Measurements from ENCODE around the gene TMEM200C. TPM values are rescaled to one million over a fixed set of nuclear protein-coding genes. Genes with fewer than 3 reads are reported as not detected.

TMEM200C gene
- total RNA-seq, 1 donor from 2014 or later, result 0.92 TPM

DNA sequence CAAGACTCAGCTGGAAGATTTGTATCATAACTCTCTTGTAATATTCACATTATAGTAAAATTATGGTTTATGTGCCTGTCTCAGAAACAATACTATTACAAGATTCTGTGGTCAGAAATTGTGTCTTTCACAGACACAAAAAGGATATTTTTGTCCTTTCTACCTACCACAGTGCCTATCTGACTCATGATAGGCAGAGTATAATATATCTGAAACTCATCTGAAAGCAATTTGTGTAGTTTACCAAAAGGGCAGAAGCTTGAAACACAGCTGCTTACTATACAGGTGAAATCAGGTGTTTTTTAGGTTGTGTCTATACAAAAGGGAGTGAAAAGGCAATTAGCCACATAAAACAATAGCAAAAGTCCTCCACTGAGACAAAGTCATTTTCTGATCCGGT, 10.9 kb downstream of the TMEM200C start:
- no peak for DNase-seq (ENCODE audit: low read depth)
- TF ChIP-seq, protein P1, sequence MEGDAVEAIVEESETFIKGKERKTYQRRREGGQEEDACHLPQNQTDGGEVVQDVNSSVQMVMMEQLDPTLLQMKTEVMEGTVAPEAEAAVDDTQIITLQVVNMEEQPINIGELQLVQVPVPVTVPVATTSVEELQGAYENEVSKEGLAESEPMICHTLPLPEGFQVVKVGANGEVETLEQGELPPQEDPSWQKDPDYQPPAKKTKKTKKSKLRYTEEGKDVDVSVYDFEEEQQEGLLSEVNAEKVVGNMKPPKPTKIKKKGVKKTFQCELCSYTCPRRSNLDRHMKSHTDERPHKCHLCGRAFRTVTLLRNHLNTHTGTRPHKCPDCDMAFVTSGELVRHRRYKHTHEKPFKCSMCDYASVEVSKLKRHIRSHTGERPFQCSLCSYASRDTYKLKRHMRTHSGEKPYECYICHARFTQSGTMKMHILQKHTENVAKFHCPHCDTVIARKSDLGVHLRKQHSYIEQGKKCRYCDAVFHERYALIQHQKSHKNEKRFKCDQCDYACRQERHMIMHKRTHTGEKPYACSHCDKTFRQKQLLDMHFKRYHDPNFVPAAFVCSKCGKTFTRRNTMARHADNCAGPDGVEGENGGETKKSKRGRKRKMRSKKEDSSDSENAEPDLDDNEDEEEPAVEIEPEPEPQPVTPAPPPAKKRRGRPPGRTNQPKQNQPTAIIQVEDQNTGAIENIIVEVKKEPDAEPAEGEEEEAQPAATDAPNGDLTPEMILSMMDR (conservative IDR thresholded peaks at IDR 0.05; ENCODE audit: low read depth, low read length), result no peak
- H3K4me3 ChIP-seq (ENCODE audit: low read depth, low read length), result no peak overlapping the region

DNA sequence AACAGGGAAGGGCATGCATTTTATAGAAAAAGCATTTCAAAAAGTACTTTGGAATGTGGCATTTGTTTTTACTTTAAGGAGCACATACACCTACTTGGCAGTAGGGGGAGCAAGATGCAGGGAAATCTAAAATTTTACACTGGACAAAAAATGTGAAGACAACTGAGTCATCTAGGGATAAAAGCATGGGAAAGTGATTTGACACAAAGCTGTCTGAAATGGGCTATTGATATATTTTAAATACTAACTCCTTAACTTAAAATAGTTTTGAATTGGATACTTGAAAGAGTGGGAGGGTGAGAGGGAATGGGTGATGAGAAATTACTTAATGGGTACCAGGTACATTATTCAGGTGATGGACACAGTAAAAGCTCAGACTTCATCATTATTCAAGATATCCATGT, 15.8 kb downstream of the TMEM200C start:
- TF ChIP-seq, protein P1 (conservative IDR thresholded peaks at IDR 0.05; ENCODE audit: low read depth, low read length), result peak; percentile 86
- peak; percentile 15 for DNase-seq (ENCODE audit: low read depth)
- H3K4me3 ChIP-seq (ENCODE audit: low read depth, low read length), result no peak overlapping the region

GRCh38 chr18:5876891-5877290, 18.4 kb downstream of the TMEM200C start:
- DNase-seq (ENCODE audit: low read depth), result no peak
- H3K4me3 ChIP-seq (ENCODE audit: low read depth, low read length), result no peak overlapping the region
- TF ChIP-seq, protein P1 (conservative IDR thresholded peaks at IDR 0.05; ENCODE audit: low read depth, low read length), result no peak

- TF ChIP-seq, protein P1 (conservative IDR thresholded peaks at IDR 0.05; ENCODE audit: low read depth, low read length), result no peak
- DNase-seq (ENCODE audit: low read depth), result no peak
- H3K4me3 ChIP-seq (ENCODE audit: low read depth, low read length), result no peak overlapping the region
Observed at GRCh38 chr18:5874336-5874735, 21.0 kb downstream of the TMEM200C start.

DNA sequence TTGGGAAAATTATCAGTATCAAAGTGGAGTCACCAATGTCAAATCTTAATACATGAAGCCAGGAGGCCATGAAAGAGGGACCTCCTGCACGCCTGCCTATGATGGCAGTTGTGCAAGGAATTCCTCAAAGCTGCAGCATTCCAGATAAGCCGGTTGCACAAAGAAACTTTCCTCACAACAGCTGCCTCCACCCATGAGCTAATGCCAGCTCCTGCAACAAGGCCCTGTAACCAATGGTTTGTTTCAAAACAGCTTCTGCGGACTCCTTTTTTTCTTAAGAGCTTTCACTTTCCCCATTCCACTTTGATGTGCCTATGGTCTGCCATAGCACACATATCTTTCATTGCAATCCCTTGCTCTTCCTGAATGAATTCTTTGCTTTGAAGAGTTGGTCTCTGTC, 22.4 kb downstream of the TMEM200C start:
- DNase-seq (ENCODE audit: low read depth), result no peak
- no peak overlapping the region for H3K4me3 ChIP-seq (ENCODE audit: low read depth, low read length)
- TF ChIP-seq, protein P1 (conservative IDR thresholded peaks at IDR 0.05; ENCODE audit: low read depth, low read length), result no peak

- no peak for DNase-seq (ENCODE audit: low read depth)
- no peak overlapping the region for H3K4me3 ChIP-seq (ENCODE audit: low read depth, low read length)
- TF ChIP-seq, protein P1 (conservative IDR thresholded peaks at IDR 0.05; ENCODE audit: low read depth, low read length), result no peak
Observed at GRCh38 chr18:5871426-5871825, 23.9 kb downstream of the TMEM200C start.

- no peak overlapping the region for H3K4me3 ChIP-seq (ENCODE audit: low read depth, low read length)
- TF ChIP-seq, protein P1 (conservative IDR thresholded peaks at IDR 0.05; ENCODE audit: low read depth, low read length), result peak; percentile 93
- peak; percentile 52 for DNase-seq (ENCODE audit: low read depth)
Observed at GRCh38 chr18:5868218-5868854, 27.0 kb downstream of the TMEM200C start.

Data from epithelial cell of proximal tubule (primary cell).